Ramos (cell line): ENCODE measurements around the gene PDIA2.
"Not testable (repeated sequence)": the region's sequence is repeated elsewhere in the genome, so short reads cannot be mapped to it uniquely, and the experiment has no call there.

Source experiments
- in situ Hi-C: fragments of 300-500 bp; cut with MboI; formaldehyde crosslinking; loops from one replicate; pipeline ENCODE4 v1.14.3; 2022; ENCODE audit warnings: low sequenced_read_pairs; ENCODE audit not compliant: unreplicated experiment

The PDIA2 gene

DNA sequence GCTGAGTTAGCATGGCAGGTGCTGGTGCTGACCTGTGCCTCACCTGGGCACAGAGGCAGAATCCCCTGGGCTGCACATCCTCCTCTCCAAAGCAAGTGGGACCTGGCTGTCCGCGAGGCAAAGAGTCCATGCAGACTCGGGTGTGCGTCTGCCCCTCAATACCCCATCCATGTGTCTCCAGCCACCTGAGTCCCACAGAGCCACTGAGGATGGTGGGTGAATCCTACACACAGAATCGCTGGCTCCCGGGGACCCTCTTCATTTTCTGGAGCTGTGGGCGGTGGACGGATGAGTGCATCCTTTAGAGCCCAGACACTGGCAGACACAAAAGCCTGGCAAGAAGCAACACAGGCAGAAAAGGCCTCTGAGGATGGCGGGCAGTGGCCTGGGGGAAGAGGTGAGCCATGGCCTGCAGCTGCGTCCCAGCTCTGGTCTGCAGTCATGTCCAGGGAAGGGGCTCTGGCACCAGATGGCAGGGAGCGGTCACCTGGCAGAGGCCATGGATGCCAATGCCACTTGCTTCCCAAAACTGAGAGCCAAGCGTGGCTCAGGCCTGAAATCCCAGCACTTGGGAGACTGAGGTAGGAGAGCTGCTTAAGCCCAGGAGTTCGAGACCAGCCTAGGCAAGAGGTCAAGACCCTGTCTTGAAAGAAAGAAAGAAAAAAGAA is 39.6 kb downstream of the PDIA2 start:
- in situ Hi-C loops: no loop called here

DNA sequence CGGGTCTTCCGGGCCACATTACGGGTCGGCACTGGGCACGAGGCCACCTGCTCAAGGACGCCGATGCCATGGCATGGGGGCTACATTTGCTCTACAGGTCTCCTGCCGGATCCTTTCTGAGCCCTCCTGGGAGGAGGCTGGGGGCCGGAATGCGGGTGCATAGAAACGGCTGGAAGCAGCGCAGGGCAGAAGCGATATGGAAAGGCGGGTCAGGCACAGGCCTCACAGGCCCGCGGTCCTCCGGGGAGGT is 41.2 kb downstream of the PDIA2 start:
- in situ Hi-C loops: no loop called here

DNA sequence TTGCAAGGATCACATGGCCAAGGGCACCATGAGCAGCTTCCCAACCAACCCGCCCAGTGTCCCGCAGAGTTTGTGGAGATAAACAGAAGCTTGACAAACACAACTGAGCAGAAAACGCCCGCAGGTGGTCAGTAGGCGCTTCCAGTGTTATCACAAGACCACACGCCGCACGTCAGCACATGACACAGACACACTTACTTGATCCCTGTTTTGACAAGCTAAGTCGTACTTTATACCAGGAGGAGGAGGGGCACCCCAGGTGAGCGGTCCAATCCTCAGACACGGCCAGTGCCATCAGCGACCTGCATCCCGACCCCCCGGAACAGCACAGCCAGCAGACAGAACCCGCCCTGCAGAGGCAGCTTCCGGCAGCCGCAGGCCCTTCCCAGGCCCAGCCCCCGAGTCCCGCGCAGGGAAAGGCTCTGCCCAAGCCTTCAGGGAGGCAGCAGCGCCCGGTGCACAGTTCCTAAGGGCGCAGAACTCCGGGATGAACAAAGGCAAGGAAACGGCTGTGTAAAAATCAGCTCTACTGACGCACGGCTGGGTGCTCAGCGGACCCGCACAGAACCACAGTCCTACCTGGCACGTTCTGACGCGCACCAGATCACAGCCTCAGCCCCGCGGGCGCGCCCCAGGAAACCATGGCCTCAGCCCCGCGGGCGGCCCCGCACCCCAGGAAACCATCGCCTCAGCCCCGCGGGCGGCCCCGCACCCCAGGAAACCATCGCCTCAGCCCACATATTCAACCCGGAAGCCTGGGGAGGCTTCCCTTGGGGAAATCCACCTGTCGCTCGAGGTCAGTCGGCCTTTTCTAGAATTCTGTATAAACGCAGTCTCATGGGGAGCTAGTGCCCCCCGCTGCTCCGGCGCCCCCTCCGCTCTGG is 41.7 kb downstream of the PDIA2 start:
- in situ Hi-C loops: no loop called here

DNA sequence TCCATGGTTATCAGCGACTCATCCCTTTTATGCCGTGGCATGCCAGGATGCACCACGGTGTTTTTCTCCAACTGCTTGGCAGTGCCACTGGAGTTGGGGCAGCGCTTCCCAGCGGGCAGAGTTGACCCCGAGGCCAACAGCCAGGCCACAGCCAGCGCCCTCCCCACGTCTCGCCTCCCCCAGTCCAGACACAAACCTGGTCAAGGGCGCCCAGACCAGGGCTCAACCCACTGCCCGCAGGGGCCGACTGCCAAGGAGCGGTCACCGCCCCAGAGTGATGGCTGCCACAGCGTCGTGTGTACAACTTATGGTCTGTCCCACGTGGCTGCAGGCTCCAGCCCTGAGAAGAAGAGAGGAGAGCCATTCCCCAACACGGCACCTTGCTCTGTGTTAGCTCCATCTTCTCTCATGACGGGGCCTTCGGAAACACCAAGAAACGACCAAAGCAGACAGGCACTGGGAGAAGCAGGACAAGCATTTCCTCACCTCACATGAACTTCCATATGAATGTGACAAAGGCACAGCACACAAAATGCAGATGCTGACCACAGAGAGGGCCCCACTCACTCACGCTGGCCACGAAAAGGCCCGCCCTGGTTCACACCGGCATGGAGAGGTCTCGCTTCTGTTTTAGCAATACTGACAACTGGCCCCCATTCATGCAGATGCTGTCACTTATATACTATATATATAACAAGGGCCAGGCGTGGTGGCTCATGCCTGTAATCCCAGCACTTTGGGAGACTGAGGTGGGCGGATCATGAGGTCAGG is 42.6 kb downstream of the PDIA2 start:
- in situ Hi-C loops: no loop called here

DNA sequence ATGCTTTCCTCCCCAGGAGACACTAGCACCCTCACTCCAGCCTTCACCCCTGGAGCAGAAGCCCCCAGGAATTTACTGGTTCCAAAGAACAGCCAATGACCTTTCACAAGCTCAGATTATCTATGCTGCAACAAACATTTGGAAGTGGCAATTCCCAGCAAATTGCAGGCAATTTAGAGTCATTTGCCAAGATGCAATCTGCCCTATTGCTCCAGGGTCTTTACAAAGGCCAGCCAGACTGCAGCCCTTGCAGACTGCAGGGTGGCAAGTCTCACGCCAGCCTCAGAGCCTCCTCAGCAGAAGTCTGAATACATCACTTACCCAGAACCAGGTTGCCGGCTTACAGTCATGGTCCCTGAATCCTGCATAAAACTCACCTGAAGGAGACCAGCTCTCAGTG is 47.8 kb downstream of the PDIA2 start:
- in situ Hi-C loops: no loop called here

DNA sequence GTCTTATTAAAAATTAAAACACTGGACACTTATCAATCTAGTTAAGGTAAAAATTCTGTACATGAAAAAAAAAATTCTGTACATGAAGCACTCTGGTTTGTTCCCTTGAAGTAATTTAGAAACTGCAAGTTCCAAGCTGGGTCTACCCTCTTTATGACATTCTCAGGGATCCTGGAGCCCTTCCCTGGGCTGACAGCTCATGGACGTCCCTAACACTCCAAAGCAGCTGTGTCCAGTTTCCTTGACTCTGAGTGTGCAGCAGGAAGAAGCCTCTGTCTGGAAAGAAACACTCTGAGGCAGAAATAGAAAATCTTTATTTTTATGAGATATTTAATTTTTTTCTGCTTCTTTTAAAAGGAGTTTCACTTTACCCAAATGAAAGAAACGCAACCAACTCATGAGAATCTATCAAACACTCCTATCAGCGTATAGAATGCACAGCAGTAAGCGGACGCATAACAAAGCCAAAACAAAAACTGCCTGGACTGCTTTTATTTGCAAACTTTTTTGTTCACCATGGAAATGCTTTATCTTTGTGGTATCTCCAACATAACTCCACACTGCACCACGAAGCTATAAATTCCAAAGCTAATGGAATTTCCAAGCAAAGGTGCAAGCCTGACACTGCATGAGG is 48.3 kb downstream of the PDIA2 start:
- in situ Hi-C loops: not testable (repeated sequence)

DNA sequence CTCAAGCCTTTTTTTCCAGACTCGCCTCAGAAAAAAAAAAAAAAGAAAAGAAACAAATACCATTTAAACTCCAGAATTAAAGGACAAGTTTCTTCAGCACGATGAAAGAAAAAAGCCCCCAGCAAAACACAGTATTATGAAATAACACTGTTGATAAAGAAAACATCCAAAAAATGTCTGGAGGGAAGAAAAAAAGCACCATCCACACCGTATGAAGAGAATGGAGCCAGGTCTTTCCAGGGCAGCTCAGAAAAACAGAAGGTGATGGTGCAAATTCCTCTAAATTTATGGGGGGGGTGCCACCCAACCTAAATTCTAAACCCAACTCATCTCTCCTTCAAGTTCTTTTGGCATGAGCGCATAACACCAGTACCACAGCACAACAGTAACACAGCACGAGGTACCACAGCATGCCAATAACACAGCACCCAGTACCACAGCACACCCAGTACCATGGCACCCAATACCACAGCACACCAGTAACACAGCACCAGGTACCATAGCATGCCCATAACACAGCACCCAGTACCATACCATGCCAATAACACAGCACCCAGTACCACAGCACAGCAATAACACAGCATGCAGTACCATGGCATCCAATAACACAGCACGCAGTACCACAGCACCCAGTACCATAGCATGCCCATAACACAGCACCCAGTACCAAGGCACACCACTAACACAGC is 50.6 kb downstream of the PDIA2 start:
- in situ Hi-C loops: no loop called here

DNA sequence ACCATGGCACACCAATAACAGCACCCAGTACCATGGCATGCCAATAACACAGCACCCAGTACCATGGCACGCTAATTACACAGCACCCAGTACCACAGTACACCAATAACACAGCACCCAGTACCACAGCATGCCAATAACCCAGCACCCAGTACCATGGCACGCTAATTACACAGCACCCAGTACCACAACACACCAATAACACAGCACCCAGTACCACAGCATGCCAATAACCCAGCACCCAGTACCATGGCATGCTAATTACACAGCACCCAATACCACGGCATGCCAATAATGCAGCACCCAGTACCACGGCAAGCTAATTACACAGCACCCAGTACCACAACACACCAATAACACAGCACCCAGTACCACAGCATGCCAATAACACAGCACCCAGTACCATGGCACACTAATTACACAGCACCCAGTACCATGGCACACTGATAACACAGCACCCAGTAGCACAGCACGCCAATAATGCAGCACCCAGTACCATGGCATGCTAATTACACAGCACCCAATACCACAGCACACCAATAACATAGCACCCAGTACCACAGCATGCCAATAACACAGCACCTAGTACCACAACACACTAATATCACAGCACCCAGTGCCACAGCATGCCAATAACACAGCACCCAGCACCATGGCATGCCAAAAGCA is 51.3 kb downstream of the PDIA2 start:
- in situ Hi-C loops: not testable (repeated sequence)

DNA sequence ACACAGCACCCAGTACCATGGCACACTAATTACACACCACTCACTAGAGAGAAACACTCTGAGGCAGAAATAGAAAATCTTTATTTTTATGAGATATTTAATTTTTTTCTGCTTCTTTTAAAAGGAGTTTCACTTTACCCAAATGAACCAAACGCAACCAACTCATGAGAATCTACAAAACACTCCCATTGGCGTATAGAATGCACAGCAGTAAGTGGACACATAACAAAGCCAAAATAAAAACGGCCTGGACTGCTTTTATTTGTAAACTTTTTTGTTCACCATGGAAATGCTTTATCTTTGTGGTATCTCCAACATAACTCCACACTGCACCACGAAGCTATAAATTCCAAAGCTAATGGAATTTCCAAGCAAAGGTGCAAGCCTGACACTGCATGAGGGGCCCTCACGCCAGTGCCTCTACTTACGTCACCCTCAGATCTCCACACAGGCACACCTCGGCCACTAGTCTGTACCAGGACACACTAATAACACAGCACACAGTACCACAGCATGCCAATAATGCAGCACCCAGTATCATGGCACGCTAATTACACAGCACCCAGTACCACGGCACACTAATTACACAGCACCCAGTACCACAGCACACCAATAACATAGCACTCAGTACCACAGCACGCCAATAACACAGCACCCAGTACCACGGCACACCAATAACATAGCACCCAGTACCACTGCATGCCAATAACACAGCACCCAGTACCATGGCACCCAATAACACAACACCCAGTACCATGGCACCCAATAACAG is 52.1 kb downstream of the PDIA2 start:
- in situ Hi-C loops: not testable (repeated sequence)

DNA sequence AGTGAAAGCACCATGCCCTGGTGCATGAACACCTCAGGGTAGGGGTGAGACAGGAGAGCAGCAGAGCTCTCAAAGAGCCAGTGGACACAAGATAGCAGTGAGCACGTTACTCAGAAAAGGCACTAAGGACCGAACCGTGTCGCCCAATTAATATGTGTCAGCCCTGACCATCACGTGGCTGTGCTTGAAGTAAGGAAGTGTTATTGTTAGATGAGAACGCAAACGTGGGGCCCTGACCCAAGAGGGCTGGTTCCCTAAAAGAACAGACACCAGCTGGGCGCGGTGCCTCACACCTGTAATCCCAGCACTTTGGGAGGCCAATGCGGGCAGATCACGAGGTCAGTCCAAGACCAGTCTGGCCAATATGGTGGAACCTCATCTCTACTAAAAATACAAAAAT is 53.3 kb downstream of the PDIA2 start:
- in situ Hi-C loops: no loop called here
